Measurements from ENCODE around the gene SCN5A.

SCN5A gene

DNA sequence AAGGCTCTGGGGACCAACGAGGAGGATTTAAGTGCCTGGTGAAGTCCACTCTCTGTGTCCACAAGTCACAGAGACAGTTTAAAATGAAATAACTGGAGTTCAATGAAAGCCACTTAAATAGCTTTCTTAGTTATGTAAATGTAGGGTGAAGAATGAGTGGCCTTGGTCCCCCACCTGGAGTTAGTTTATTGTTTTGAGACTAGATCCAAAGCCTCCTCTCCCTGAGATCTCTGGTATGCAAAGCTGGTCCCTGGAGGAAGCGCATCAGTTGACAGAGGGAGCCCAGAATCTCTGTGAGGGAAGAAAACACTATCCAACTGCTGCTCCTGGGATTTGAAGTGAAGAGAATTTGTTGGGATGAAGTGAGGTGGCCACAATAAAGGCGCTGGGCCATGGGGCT, 112.8 kb downstream of the SCN5A start:
- no peaks in the 10 kb centered on the region for H3K9me3 Mint-ChIP-seq
- no peaks in the 10 kb centered on the region for H3K27me3 Mint-ChIP-seq (ENCODE audit: low read depth)
- H3K27ac Mint-ChIP-seq: no peak overlapping the region
- no peak overlapping the region for H3K4me3 Mint-ChIP-seq
- H3K36me3 Mint-ChIP-seq (ENCODE audit: low read depth): peaks cover 3% of the 10 kb centered on the region
- H3K4me1 Mint-ChIP-seq (ENCODE audit: low read depth): no peaks in the 10 kb centered on the region

DNA sequence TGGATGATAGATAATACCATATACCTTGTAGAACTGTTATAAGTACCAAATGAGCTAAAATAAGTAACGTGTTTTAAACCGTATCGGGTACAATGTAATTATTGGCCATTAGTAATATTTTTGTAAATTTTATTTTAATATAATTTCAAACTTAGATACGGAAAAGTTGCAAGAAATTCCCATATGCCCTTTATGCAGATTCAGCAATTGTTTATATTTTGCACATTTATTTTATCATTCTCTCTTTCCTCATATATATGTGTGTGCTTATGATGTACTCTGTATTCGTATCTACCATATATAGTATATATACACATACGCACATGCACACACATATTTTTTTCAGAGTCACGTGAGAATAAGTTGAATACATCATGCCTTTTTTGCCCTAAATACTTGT, 114.9 kb downstream of the SCN5A start:
- Mint-ChIP-seq H3K36me3 (ENCODE audit: low read depth) (peaks cover 3% of the 10 kb centered on the region), H3K9me3 (no peaks in the 10 kb centered on the region), H3K4me1 (ENCODE audit: low read depth) (no peaks in the 10 kb centered on the region), H3K27me3 (ENCODE audit: low read depth) (no peaks in the 10 kb centered on the region), H3K27ac (no peak overlapping the region), H3K4me3 (no peak overlapping the region)

DNA sequence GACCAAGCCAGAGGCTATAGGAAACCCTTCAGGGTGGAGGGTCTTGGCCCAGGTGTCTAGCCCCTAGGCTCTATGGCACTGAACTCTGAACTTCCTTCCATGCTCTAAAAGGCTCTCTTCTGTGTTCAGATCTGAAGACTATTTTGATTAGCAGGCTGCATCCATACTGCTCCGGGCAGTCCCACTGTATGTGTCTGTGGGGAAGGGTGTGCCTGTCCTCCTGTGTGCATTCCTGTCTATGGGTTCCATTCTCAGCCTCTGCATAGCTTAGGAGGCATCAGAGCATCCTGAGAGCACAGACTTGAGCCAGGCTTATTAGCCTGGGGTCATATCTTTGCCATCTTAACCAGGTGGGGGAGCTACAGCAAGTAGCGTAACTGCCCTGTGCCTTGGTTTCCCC, 115.3 kb downstream of the SCN5A start:
- H3K4me1 Mint-ChIP-seq (ENCODE audit: low read depth): no peaks in the 10 kb centered on the region
- H3K9me3 Mint-ChIP-seq: no peaks in the 10 kb centered on the region
- no peaks in the 10 kb centered on the region for H3K27me3 Mint-ChIP-seq (ENCODE audit: low read depth)
- H3K4me3 Mint-ChIP-seq: no peak overlapping the region
- no peak overlapping the region for H3K27ac Mint-ChIP-seq
- peaks cover 3% of the 10 kb centered on the region for H3K36me3 Mint-ChIP-seq (ENCODE audit: low read depth)

DNA sequence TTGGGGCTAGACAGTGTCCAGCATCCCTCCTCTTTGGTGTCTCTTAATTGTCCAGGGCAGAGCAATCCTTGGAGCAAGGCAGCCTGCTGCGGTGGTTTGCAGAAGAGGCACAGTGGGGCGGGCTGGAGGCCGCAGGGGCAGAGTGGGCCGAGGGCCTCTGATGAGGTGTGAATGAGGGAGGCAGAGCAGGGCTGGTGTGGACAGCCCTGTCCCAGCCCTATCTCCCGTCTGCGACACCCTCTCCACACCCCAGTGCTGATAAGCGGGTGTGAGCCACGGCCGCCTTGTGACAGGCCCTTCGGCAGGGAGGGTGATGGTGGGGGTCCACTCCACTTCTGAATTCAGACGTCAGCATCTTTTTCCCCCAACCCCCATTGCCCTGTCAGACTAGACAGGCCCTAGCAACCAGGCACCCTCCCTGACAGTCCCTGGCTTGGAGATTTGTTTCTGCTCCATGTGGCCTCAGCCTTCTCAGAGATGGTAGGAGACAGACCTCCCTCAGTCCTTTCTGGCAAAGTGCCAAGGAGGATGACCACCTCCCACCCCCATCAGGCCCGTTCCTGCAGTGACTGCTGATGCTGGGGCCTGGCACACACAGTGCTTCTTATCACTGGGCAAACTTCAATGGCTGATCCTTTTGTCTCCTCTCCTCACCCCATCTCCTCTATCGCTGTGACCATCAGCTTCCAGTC, 116.1 kb downstream of the SCN5A start:
- H3K4me3 Mint-ChIP-seq: no peak overlapping the region
- no peaks in the 10 kb centered on the region for H3K4me1 Mint-ChIP-seq (ENCODE audit: low read depth)
- no peaks in the 10 kb centered on the region for H3K27me3 Mint-ChIP-seq (ENCODE audit: low read depth)
- peaks cover 3% of the 10 kb centered on the region for H3K36me3 Mint-ChIP-seq (ENCODE audit: low read depth)
- H3K27ac Mint-ChIP-seq: no peak overlapping the region
- no peaks in the 10 kb centered on the region for H3K9me3 Mint-ChIP-seq

- peaks cover 11% of the 10 kb centered on the region for H3K36me3 Mint-ChIP-seq (ENCODE audit: low read depth)
- no peaks in the 10 kb centered on the region for H3K9me3 Mint-ChIP-seq
- H3K4me3 Mint-ChIP-seq: no peak overlapping the region
- no peaks in the 10 kb centered on the region for H3K27me3 Mint-ChIP-seq (ENCODE audit: low read depth)
- H3K4me1 Mint-ChIP-seq (ENCODE audit: low read depth): no peaks in the 10 kb centered on the region
- H3K27ac Mint-ChIP-seq: no peak overlapping the region
Measured at GRCh38 chr3:38532529-38532928, 117.0 kb downstream of the SCN5A start.

DNA sequence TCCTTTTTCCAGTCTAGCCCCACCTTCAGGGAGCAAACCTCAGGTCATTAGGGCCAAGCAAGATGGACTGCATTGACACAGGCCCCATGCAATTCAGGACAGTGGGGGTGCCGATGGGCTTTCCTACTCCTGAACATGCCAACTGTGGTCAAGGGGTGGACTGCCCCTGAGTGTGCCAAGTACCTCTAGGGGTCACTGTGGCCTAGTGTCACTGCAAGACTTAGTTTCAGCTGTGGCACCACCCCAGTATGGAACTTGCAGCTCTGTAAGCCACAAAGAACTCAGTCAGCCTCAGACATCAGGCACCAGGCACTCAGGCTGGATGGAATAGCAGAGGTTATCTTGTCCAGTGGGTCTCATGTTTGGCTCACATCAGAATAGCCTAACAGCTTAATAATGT, 121.0 kb downstream of the SCN5A start:
- H3K4me3 Mint-ChIP-seq: no peak overlapping the region
- no peaks in the 10 kb centered on the region for H3K27me3 Mint-ChIP-seq (ENCODE audit: low read depth)
- H3K36me3 Mint-ChIP-seq (ENCODE audit: low read depth): peaks cover 24% of the 10 kb centered on the region
- no peak overlapping the region for H3K27ac Mint-ChIP-seq
- H3K9me3 Mint-ChIP-seq: no peaks in the 10 kb centered on the region
- H3K4me1 Mint-ChIP-seq (ENCODE audit: low read depth): peaks cover 2% of the 10 kb centered on the region

GRCh38 chr3:38526792-38527191, 122.7 kb downstream of the SCN5A start:
- Mint-ChIP-seq H3K36me3 (ENCODE audit: low read depth) (peaks cover 24% of the 10 kb centered on the region), H3K27me3 (ENCODE audit: low read depth) (no peaks in the 10 kb centered on the region), H3K4me3 (no peak overlapping the region), H3K27ac (no peak overlapping the region), H3K9me3 (no peaks in the 10 kb centered on the region), H3K4me1 (ENCODE audit: low read depth) (peaks cover 2% of the 10 kb centered on the region)

DNA sequence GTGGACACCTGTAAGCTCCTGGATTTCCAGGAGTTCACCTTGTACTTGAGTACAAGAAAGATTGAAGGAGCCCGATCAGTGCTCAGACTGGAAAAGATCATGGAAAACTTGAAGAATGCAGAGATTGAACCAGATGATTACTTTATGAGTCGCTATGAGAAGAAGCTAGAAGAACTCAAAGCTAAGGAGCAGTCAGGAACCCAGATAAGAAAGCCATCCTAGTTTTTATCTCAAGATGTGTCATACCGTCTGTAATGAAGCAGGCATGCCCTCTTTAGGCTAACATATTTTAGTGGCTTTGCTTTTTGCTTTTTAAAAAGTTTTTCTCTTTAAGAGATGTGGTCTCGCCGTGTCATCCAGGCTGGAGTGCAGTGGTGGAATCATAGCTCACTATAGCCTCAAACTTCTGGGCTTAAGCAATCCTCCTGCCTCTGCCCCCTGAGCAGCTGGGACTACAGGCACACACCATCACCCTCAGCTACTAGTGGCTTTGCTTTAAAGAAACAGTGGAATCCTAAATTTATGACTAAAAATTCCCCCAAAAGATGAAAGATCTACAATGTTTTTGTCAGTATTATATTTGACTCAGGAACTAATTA, 125.2 kb downstream of the SCN5A start:
- Mint-ChIP-seq H3K9me3 (no peaks in the 10 kb centered on the region), H3K36me3 (ENCODE audit: low read depth) (peaks cover 28% of the 10 kb centered on the region), H3K27ac (no peak overlapping the region), H3K4me3 (no peak overlapping the region), H3K27me3 (ENCODE audit: low read depth) (no peaks in the 10 kb centered on the region), H3K4me1 (ENCODE audit: low read depth) (peaks cover 17% of the 10 kb centered on the region)

DNA sequence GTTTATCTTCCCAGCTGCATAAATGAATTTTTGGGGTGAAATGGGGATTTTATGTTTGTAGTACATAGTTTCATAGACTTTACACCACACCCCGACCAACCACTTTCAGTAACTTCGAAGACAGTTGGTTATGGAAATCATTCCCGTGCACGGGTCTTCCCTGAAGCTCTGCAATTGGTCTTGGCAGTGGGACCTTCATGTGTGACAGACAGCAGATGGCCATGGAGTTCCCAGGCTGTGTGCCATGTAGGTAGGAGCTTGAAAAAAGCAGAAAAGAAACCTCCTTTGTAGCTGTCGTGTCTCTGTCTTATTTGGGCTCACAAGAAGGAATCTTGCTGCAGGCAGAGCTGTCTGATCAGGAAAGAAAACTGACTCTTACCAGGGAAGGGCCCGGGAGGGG, 127.5 kb downstream of the SCN5A start:
- Mint-ChIP-seq H3K36me3 (ENCODE audit: low read depth) (peaks cover 26% of the 10 kb centered on the region), H3K27ac (no peak overlapping the region), H3K4me1 (ENCODE audit: low read depth) (peaks cover 24% of the 10 kb centered on the region), H3K4me3 (no peak overlapping the region), H3K9me3 (no peaks in the 10 kb centered on the region), H3K27me3 (ENCODE audit: low read depth) (no peaks in the 10 kb centered on the region)

GRCh38 chr3:38521391-38521987, 128.0 kb downstream of the SCN5A start:
- no peaks in the 10 kb centered on the region for H3K27me3 Mint-ChIP-seq (ENCODE audit: low read depth)
- no peak overlapping the region for H3K4me3 Mint-ChIP-seq
- H3K9me3 Mint-ChIP-seq: no peaks in the 10 kb centered on the region
- H3K27ac Mint-ChIP-seq: no peak overlapping the region
- H3K4me1 Mint-ChIP-seq (ENCODE audit: low read depth): peaks cover 24% of the 10 kb centered on the region
- H3K36me3 Mint-ChIP-seq (ENCODE audit: low read depth): peaks cover 30% of the 10 kb centered on the region

GRCh38 chr3:38519651-38520050, 129.8 kb downstream of the SCN5A start:
- peaks cover 29% of the 10 kb centered on the region for H3K36me3 Mint-ChIP-seq (ENCODE audit: low read depth)
- no peaks in the 10 kb centered on the region for H3K9me3 Mint-ChIP-seq
- peaks cover 24% of the 10 kb centered on the region for H3K4me1 Mint-ChIP-seq (ENCODE audit: low read depth)
- H3K27me3 Mint-ChIP-seq (ENCODE audit: low read depth): no peaks in the 10 kb centered on the region
- H3K4me3 Mint-ChIP-seq: peak overlapping the region; percentile 60
- peak overlapping the region; percentile 79 for H3K27ac Mint-ChIP-seq

DNA sequence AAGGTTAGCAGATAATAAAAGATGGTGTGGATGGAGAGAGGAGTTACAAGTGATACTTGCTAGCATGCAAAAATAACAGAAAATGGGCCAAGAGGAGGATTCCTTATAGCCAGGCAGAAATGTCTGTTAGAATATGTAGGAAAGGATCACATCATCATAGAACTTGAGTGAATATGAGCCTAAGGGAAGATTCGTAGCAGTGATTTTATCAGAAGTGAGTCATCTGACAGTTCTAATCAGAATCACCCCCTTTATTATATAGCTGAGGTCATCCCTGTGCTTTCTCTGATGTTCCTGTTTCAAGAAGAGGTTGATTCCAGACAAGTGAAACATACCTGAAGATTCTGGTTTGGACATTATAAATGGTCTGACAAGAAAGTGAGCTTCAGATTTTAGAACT, 130.5 kb downstream of the SCN5A start:
- H3K9me3 Mint-ChIP-seq: no peaks in the 10 kb centered on the region
- H3K4me1 Mint-ChIP-seq (ENCODE audit: low read depth): peaks cover 24% of the 10 kb centered on the region
- H3K27ac Mint-ChIP-seq: peak overlapping the region; percentile 41
- H3K4me3 Mint-ChIP-seq: no peak overlapping the region
- peaks cover 24% of the 10 kb centered on the region for H3K36me3 Mint-ChIP-seq (ENCODE audit: low read depth)
- H3K27me3 Mint-ChIP-seq (ENCODE audit: low read depth): no peaks in the 10 kb centered on the region

DNA sequence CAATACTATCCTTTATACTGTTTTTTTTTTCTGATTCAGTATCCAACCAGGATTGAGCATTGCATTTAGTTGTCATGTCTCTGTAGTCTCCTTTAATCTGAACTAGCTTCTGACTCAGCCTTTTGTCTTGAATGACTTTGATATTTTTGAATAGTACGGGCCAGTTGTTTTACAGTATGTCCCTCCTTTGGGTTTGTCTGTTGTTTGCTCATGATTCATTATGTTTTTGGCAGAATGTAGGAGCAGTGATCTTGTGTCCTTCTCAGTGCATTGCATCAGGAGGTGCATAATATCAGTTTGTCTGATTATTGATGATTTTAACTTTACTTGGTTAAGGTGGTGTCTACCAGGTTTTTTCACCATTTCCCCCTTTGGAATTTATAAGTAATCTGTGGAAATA, 132.8 kb downstream of the SCN5A start:
- H3K4me3 Mint-ChIP-seq: no peak overlapping the region
- no peaks in the 10 kb centered on the region for H3K27me3 Mint-ChIP-seq (ENCODE audit: low read depth)
- peaks cover 28% of the 10 kb centered on the region for H3K36me3 Mint-ChIP-seq (ENCODE audit: low read depth)
- H3K27ac Mint-ChIP-seq: no peak overlapping the region
- H3K9me3 Mint-ChIP-seq: no peaks in the 10 kb centered on the region
- H3K4me1 Mint-ChIP-seq (ENCODE audit: low read depth): peaks cover 24% of the 10 kb centered on the region

DNA sequence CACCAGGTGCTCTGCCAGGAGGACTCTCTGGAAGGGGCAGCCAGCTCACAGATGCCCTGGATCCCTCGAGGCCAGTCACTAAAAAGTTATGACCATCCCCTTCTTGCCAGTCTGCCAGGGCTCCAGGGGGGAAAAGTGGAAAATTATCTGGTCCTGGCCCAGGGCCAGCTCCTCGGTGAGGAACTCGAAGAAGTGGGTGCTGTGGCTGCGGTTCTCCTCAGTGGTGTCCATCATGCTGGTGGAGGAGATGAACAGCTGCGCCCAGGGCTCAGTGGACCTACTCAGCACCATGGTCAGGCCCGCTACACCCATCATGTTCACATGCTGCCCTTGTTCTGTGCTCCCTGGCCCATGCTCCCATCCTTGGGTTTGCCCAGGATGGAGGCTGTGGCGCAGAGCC, 134.1 kb downstream of the SCN5A start:
- Mint-ChIP-seq H3K27ac (no peak overlapping the region), H3K36me3 (ENCODE audit: low read depth) (peaks cover 29% of the 10 kb centered on the region), H3K4me3 (no peak overlapping the region), H3K27me3 (ENCODE audit: low read depth) (no peaks in the 10 kb centered on the region), H3K9me3 (no peaks in the 10 kb centered on the region), H3K4me1 (ENCODE audit: low read depth) (peaks cover 18% of the 10 kb centered on the region)

DNA sequence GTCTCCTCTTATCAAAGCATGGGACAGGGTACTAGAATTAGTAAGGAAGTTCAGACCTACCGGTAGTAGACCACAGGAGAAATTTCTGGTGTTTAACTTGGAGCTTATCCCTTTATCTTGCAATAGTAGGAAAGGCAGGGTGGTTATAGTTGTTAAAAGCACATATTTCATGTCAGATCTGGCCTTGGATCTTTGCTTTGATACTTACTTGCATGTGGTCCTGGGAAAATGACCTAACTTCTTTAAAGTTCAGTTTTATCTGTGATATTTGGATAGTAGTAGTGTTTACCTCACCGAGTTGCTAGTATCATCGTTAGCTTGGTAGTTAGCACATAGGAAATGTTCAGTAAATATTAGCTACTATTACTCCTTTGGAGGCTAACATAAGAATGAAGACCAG, 137.9 kb downstream of the SCN5A start:
- peaks cover 24% of the 10 kb centered on the region for H3K36me3 Mint-ChIP-seq (ENCODE audit: low read depth)
- H3K4me1 Mint-ChIP-seq (ENCODE audit: low read depth): no peaks in the 10 kb centered on the region
- no peaks in the 10 kb centered on the region for H3K27me3 Mint-ChIP-seq (ENCODE audit: low read depth)
- no peak overlapping the region for H3K4me3 Mint-ChIP-seq
- no peak overlapping the region for H3K27ac Mint-ChIP-seq
- no peaks in the 10 kb centered on the region for H3K9me3 Mint-ChIP-seq
